Natural killer cell treated with Interleukin-12 subunit alpha and Interleukin-12 subunit beta and Interleukin-15 and Interleukin-18, amount 100 ng/mL, for 72 hours (primary cell): ENCODE data around the gene NKD2. TPM values are rescaled to one million over a fixed set of nuclear protein-coding genes. Genes with fewer than 3 reads are reported as not detected.
A peak's percentile ranks its signal among the peaks of the same experiment; 100 is the strongest.

Source experiments
- ATAC-seq, 2 donors: fragments of 150-1000 bp; cut with Tn5 transposase in 1 of 2; sonication (Bioruptor Pico), chemical (Tn5 transposase) in 1 of 2; 2 replicates each; pipeline ENCODE4 v1.10.0; 2021
- DNase-seq: peaks from one replicate; pipeline ENCODE4 v3.0.0; 2022; ENCODE audit warnings: low spot score
- H3K27ac Mint-ChIP-seq, 2 donors: 1 replicate in 1 of 2; 2 replicates in 1 of 2; pipeline ENCODE4 v1.8.0; 2022; ENCODE audit warnings: mixed read lengths in 2 of 2, mild to moderate bottlenecking in 1 of 2, moderate library complexity in 1 of 2
- H3K27me3 Mint-ChIP-seq, 2 donors: 1 replicate in 1 of 2; 2 replicates in 1 of 2; pipeline ENCODE4 v1.8.0; 2022; ENCODE audit warnings: mixed read lengths in 2 of 2
- H3K36me3 Mint-ChIP-seq: one replicate; pipeline ENCODE4 v1.8.0; 2022; ENCODE audit warnings: mixed read lengths
- H3K4me1 Mint-ChIP-seq, 2 donors: 1 replicate in 1 of 2; 2 replicates in 1 of 2; pipeline ENCODE4 v1.8.0; 2022; ENCODE audit warnings: low read depth in 2 of 2, mixed read lengths in 2 of 2, mild to moderate bottlenecking in 1 of 2
- H3K4me3 Mint-ChIP-seq: one replicate; pipeline ENCODE4 v1.8.0; 2022; ENCODE audit warnings: mixed read lengths
- H3K9me3 Mint-ChIP-seq: 2 replicates; pipeline ENCODE4 v1.8.0; 2022; ENCODE audit warnings: mixed read lengths
- total RNA-seq, 2 donors: library from RNA; stranded (reverse); gene quantifications; one replicate each; pipeline ENCODE4 v1.2.3, GENCODE V29; 2022

The NKD2 gene
- total RNA-seq, 2 donors from 2014 or later = 0.53 TPM; not detected in 1

- peaks cover 45% of the 10 kb centered on the region for H3K9me3 Mint-ChIP-seq
- DNase-seq = peak; percentile 44
- H3K36me3 Mint-ChIP-seq = peaks cover 38% of the 10 kb centered on the region
- H3K27me3 Mint-ChIP-seq = no peaks in the 10 kb centered on the region
- H3K4me3 Mint-ChIP-seq = no peak overlapping the region
- no peak for ATAC-seq
- peak overlapping the region in 1 of 2 donors; percentile 39 for H3K27ac Mint-ChIP-seq
- H3K4me1 Mint-ChIP-seq = peaks cover 43 to 45% of the 10 kb centered on the region in 2 donors
These were observed 40.5 kb downstream of the NKD2 start for GRCh38 chr5:1048861-1049838.

- Mint-ChIP-seq H3K4me1 (peaks cover 28 to 29% of the 10 kb centered on the region in 2 donors), H3K27ac (no peak overlapping the region), H3K4me3 (no peak overlapping the region), H3K9me3 (peaks cover 29% of the 10 kb centered on the region), H3K27me3 (no peaks in the 10 kb centered on the region), H3K36me3 (peaks cover 23% of the 10 kb centered on the region)
- ATAC-seq (no peak), DNase-seq (peak; percentile 32)
These were observed 42.1 kb downstream of the NKD2 start for GRCh38 chr5:1050423-1051365.

GRCh38 chr5:1051366-1051720 is 42.7 kb downstream of the NKD2 start:
- no peak overlapping the region for H3K27ac Mint-ChIP-seq
- H3K4me1 Mint-ChIP-seq = peaks cover 22 to 23% of the 10 kb centered on the region in 2 donors
- H3K36me3 Mint-ChIP-seq = peaks cover 16% of the 10 kb centered on the region
- H3K9me3 Mint-ChIP-seq = peaks cover 23% of the 10 kb centered on the region
- no peaks in the 10 kb centered on the region for H3K27me3 Mint-ChIP-seq
- DNase-seq = no peak
- no peak overlapping the region for H3K4me3 Mint-ChIP-seq
- no peak for ATAC-seq

DNA sequence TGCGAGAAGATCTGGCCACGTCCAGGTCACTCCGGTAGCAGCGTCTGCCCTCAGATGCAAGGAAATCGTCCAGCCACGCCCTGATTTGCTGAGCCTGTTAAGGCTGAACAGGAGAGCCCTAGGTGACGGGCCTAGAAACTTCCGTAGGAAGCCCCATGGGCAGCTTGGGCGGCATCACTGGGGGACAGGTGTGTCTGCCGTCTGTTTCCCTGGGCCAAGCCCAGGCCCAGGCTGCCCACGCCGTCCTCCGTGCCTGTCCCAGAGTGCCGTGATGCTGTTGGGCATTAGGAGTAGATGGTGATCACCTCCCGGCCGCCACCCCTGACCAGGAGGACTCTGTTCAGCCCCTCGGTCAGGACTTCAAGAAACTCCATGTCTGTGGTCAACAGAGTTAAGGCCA is 43.5 kb downstream of the NKD2 start:
- Mint-ChIP-seq H3K27me3 (no peaks in the 10 kb centered on the region), H3K36me3 (peaks cover 9% of the 10 kb centered on the region), H3K4me3 (no peak overlapping the region), H3K27ac (no peak overlapping the region), H3K9me3 (peaks cover 15% of the 10 kb centered on the region), H3K4me1 (peaks cover 15% of the 10 kb centered on the region in 2 donors)
- no peak for DNase-seq
- ATAC-seq = no peak

DNA sequence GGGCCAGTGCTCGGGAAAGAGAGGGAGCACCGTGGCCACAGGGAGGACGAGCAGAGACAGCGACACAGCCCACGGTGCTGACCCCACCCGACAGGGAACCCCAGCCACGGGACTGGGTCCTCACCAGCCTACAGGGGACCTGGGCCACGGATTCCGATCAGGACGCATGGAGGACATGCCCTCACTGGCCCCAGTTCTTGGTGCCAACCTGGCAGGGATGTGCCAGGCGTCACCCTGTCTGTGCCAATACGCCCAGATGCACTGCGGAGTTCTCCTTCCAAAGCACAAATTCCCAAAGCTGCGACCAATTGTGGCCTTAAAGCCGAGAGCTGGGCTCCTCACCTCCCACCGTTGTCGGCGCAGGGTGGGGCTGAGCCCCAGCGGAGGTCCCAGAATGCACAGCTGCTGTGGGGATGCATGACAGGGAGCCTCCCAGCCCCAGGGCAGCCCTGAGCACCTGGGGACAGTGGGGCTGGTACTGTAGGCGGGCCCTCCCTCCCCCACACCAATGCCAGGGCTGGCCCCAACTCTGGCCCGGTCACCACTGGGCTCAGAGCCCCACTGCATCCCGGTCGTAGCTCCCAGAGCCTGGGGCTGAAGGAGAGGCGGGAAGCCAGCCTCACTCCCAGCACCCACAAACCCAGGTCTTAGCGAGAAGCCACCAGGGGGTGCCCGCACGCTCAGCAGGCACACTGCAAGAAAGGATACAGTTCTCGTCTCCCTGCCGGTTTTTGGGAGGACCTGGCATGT is 44.2 kb downstream of the NKD2 start:
- Mint-ChIP-seq H3K27me3 (no peaks in the 10 kb centered on the region), H3K4me3 (no peak overlapping the region), H3K27ac (no peak overlapping the region), H3K9me3 (peaks cover 8% of the 10 kb centered on the region), H3K36me3 (peaks cover 1% of the 10 kb centered on the region), H3K4me1 (peaks cover 8% of the 10 kb centered on the region in 2 donors)
- DNase-seq = no peak
- no peak for ATAC-seq

DNA sequence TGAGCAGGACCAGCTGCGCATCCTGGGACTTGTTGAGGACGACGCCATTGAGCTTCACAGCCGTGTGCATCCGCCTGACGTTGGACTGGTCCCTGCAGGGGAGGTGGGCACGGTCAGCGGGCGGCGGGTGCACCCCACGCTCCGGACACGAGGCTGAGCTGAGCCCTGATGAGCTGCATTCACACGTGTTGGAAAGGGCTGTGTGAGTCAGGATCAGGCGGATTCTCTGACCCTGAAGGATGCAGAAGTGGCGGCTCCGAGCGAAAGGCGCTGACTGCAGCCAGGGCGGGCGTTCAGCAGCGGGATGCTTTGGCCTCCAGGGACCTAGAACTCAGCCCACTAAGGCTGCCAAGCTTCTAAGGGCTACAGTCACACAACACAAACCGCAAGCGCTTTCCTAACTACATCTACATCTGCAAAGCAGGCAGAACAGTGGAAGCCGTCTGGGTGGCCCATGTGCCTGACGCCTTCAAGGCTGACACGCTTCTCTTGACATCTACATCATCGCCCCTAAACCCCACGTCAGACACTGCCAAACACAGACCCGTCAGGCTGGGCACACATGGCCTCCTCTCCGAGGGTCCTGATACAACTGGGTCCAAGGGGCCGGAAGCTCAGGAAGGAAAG is 44.9 kb downstream of the NKD2 start:
- ATAC-seq (no peak), DNase-seq (no peak)
- Mint-ChIP-seq H3K27ac (no peak overlapping the region), H3K36me3 (no peaks in the 10 kb centered on the region), H3K4me1 (peaks cover under 1 to 1% of the 10 kb centered on the region in 2 donors), H3K4me3 (no peak overlapping the region), H3K27me3 (no peaks in the 10 kb centered on the region), H3K9me3 (peaks cover 1% of the 10 kb centered on the region)

DNA sequence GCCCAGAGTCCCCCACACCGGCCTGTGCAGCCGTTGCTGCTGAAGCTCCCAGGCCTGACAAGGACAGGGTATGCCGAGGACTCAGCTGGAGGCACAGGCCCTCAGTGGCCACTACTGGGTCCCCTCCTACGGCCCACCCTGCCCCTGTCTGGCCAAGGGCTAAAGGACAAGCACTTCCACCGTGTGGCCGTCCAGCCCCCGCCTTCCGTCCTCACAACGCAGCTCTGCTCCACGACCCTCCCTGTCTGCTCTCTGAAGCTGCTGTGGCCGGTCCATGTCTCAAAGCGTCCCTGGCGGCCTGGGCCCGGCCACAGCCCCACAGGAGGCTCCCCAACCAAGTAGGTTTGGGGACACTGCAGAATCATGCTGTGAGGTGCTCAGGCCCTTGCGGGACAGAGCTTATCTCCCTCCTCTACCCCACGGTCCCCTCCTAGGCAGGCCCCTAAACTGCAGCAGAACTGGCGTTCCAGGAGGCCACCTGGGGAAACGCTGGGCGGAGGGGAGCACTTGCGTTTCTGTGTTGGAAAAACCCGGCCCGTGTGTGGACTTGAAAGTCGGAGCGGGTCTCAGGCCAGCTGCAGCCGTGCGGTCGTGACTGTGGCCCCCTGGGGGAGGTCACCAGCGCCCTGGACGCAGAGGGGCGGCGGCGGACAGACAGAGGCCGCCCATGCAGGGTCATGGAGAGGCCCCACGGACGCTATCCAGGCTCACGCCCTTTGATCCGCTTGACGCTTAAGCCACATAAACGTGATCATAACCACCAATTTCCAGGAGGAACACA is 45.6 kb downstream of the NKD2 start:
- no peak for ATAC-seq
- H3K4me1 Mint-ChIP-seq = no peaks in the 10 kb centered on the region
- H3K4me3 Mint-ChIP-seq = no peak overlapping the region
- no peaks in the 10 kb centered on the region for H3K36me3 Mint-ChIP-seq
- no peaks in the 10 kb centered on the region for H3K27me3 Mint-ChIP-seq
- DNase-seq = no peak
- no peak overlapping the region for H3K27ac Mint-ChIP-seq
- H3K9me3 Mint-ChIP-seq = no peaks in the 10 kb centered on the region

DNA sequence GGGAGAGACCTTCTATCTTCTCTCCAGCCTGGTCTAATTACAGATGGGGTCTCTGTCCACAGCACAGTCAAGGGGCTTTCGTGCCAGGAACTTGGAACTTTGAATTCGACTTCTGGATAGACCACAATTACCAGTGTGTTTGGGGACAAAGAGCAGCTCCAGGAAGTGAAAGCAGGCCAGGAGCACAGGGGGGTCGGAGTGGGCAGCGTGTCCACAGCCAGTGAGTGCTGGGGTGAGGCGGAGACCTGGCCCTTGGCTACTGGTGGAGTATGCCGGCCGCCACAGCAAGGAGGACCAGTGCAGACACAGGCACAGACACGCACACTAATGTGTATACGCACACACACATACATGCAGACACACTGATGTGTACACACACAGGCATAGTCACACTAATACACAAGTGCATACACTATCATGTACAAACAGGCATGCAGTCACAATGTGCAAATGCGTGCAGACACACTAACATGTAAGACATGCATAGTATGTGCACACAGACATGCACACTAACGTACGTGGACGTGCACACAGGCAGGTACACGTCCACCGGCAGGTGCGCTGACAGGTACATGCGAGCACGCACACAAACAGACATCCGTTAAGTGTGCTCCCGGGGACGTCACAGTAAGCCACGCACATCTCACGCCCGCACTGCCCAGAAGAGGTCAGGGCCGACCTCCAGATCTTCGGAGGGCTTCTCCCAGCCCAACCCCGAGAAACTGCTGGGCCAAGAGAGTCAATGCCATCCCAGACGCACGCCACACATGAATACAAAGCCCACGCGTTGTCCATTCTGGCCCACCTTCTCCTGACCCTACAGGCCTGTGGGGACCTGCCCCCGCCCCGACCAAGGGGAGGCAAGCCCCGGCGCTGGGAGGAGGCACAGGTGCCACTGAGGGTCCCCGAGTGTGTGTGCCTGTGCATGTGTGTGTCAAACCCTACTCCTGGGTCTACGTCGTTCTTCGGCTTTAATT is 46.5 kb downstream of the NKD2 start:
- no peaks in the 10 kb centered on the region for H3K9me3 Mint-ChIP-seq
- H3K36me3 Mint-ChIP-seq = no peaks in the 10 kb centered on the region
- ATAC-seq = no peak
- no peak overlapping the region for H3K27ac Mint-ChIP-seq
- H3K27me3 Mint-ChIP-seq = no peaks in the 10 kb centered on the region
- no peak overlapping the region for H3K4me3 Mint-ChIP-seq
- peak; percentile 59 for DNase-seq
- H3K4me1 Mint-ChIP-seq = no peaks in the 10 kb centered on the region

DNA sequence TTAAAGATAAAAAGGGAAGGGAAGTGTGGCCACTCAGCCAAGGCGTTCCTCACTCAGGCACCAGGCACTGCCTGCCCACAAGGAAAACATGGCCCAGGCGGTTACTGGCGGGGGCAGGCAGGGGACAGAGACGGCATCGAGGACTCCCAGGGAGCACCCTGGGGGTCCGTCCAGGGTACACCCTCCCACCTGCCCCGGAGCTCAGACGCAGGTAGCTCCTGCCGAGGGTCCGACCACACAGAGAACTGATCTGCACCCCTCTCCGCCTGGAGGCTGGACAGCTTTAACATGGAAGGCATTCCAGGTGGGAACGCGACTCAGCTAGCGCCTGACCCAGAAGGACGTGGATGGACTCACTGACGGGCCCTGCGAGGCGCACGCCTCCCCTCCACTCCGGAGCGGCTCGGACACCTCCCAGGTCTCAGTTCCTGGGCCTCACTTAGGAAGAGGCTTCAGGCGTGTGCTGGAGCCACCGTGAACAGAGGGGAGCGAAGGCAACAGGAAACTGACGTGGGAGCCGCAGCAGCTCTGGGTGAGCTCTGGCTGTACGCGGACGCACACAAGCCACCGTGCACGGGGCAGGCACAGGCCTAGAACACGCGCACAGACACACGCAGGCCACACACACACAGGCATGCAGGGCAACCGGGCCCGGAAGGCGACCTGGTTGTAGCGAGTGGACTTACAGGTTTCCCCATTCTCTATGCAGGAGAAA is 47.5 kb downstream of the NKD2 start:
- DNase-seq = peak; percentile 35
- no peak for ATAC-seq
- H3K36me3 Mint-ChIP-seq = no peaks in the 10 kb centered on the region
- H3K27ac Mint-ChIP-seq = no peak overlapping the region
- H3K9me3 Mint-ChIP-seq = no peaks in the 10 kb centered on the region
- no peaks in the 10 kb centered on the region for H3K27me3 Mint-ChIP-seq
- H3K4me1 Mint-ChIP-seq = no peaks in the 10 kb centered on the region
- H3K4me3 Mint-ChIP-seq = no peak overlapping the region

GRCh38 chr5:1056611-1057484 is 48.2 kb downstream of the NKD2 start:
- no peaks in the 10 kb centered on the region for H3K27me3 Mint-ChIP-seq
- H3K27ac Mint-ChIP-seq = no peak overlapping the region
- no peaks in the 10 kb centered on the region for H3K4me1 Mint-ChIP-seq

More at GRCh38 chr5:1056611-1057484, 48.2 kb downstream of the NKD2 start:
- peak in 1 of 2 donors; percentile 3 for ATAC-seq
- peak; percentile 50 for DNase-seq
- H3K36me3 Mint-ChIP-seq = no peaks in the 10 kb centered on the region
- H3K9me3 Mint-ChIP-seq = no peaks in the 10 kb centered on the region
- H3K4me3 Mint-ChIP-seq = no peak overlapping the region
